ENCODE results near the gene TTC38.
"Not testable (repeated sequence)": the region's sequence is repeated elsewhere in the genome, so short reads cannot be mapped to it uniquely, and the experiment has no call there.

The TTC38 gene

GRCh38 chr22:46303347-46303965 is 35.6 kb downstream of the TTC38 start:
- in situ Hi-C loops (cut with MboI; ENCODE audit: low sequenced_read_pairs): no loop called here
- DNase-seq (ENCODE audit: low spot score in 2 of 2): no peak
- Histone ChIP-seq H3K36me3 (replicated peaks) (peaks cover 83% of the 10 kb centered on the region), H3K9me3 (no peaks in the 10 kb centered on the region), H3K4me1 (peaks cover 7% of the 10 kb centered on the region), H3K4me3 (no peak overlapping the region), H3K27me3 (ENCODE audit: low read depth) (no peaks in the 10 kb centered on the region)

- H3K27me3 ChIP-seq (ENCODE audit: low read depth): no peaks in the 10 kb centered on the region
- H3K4me1 ChIP-seq: no peaks in the 10 kb centered on the region
- H3K4me3 ChIP-seq: no peak overlapping the region
- peaks cover 83% of the 10 kb centered on the region for H3K36me3 ChIP-seq (replicated peaks)
- H3K9me3 ChIP-seq: no peaks in the 10 kb centered on the region
- DNase-seq (ENCODE audit: low spot score in 2 of 2): no peak
- in situ Hi-C loops (cut with MboI; ENCODE audit: low sequenced_read_pairs): no loop called here
Observed at GRCh38 chr22:46308283-46308988, 40.6 kb downstream of the TTC38 start.

DNA sequence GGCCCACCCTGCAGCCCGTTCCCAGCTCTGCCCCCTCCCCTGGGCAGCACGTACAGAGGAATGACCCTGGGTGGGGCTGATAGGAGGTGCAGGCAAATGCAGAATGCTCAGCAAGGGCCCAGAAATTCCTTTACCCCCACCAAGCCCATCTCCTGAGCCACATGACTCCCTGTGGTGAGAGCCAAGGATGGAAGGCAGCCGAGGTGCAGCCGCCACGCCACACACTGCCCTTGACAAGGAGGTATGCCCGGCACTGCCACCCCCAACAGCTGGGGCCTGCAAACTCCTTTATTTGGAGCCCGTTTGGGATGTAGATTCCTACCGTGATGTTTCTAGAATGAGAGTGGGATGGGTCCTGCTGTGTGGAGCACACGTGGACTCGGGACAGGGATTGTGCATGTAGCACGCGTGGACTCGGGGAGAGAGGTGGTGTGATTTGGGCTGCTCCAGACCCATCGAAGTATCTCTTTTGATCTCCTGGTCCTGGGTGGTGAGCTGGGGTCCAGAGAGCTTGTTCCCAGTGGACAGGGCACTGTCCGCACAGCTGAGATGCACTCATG is 41.8 kb downstream of the TTC38 start:
- DNase-seq (ENCODE audit: low spot score in 2 of 2): no peak
- no peaks in the 10 kb centered on the region for H3K9me3 ChIP-seq
- peaks cover 83% of the 10 kb centered on the region for H3K36me3 ChIP-seq (replicated peaks)
- H3K4me3 ChIP-seq: no peak overlapping the region
- H3K4me1 ChIP-seq: no peaks in the 10 kb centered on the region
- H3K27me3 ChIP-seq (ENCODE audit: low read depth): no peaks in the 10 kb centered on the region
- in situ Hi-C loops (cut with MboI; ENCODE audit: low sequenced_read_pairs): no loop called here

DNA sequence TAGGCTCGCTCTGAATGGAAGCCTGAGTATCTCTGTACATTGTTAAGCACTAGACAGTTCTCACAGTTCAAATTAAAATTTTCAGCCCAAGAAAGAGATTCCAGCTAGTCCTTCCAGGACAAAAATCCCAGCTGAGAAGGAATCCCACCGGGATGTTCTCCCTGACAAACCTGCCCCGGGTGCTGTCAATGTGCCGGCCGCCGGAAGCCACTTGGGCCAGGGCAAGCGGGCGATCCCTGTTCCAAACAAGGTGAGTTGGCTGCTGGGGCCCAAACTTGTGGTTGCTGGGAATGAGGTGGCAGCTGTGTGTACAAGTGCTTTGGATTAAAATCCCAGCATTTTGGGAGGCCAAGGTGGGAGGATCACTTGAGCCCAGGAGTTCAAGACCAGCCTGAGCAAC is 44.2 kb downstream of the TTC38 start:
- Histone ChIP-seq H3K9me3 (no peaks in the 10 kb centered on the region), H3K36me3 (replicated peaks) (peaks cover 80% of the 10 kb centered on the region), H3K27me3 (ENCODE audit: low read depth) (no peaks in the 10 kb centered on the region), H3K4me1 (no peaks in the 10 kb centered on the region), H3K4me3 (no peak overlapping the region)
- in situ Hi-C loops (cut with MboI; ENCODE audit: low sequenced_read_pairs): no loop called here
- DNase-seq (ENCODE audit: low spot score in 2 of 2): no peak

GRCh38 chr22:46312848-46313247 is 45.0 kb downstream of the TTC38 start:
- DNase-seq (ENCODE audit: low spot score in 2 of 2); H3K9me3 ChIP-seq; H3K4me3 ChIP-seq; H3K27me3 ChIP-seq (ENCODE audit: low read depth); in situ Hi-C loops (cut with MboI; ENCODE audit: low sequenced_read_pairs); H3K4me1 ChIP-seq: not testable (repeated sequence)
- H3K36me3 ChIP-seq (replicated peaks): peaks cover 85% of the 10 kb centered on the region

GRCh38 chr22:46315976-46316375 is 48.2 kb downstream of the TTC38 start:
- H3K4me3 ChIP-seq: no peak overlapping the region
- in situ Hi-C loops (cut with MboI; ENCODE audit: low sequenced_read_pairs): no loop called here
- no peaks in the 10 kb centered on the region for H3K27me3 ChIP-seq (ENCODE audit: low read depth)
- peaks cover 84% of the 10 kb centered on the region for H3K36me3 ChIP-seq (replicated peaks)
- DNase-seq (ENCODE audit: low spot score in 2 of 2): no peak
- no peaks in the 10 kb centered on the region for H3K9me3 ChIP-seq
- no peaks in the 10 kb centered on the region for H3K4me1 ChIP-seq

- Histone ChIP-seq H3K27me3 (ENCODE audit: low read depth) (no peaks in the 10 kb centered on the region), H3K4me3 (no peak overlapping the region), H3K36me3 (replicated peaks) (peaks cover 86% of the 10 kb centered on the region), H3K9me3 (no peaks in the 10 kb centered on the region), H3K4me1 (no peaks in the 10 kb centered on the region)
- in situ Hi-C loops (cut with MboI; ENCODE audit: low sequenced_read_pairs): no loop called here
- no peak for DNase-seq (ENCODE audit: low spot score in 2 of 2)
Observed at GRCh38 chr22:46317646-46318045, 49.8 kb downstream of the TTC38 start.

DNA sequence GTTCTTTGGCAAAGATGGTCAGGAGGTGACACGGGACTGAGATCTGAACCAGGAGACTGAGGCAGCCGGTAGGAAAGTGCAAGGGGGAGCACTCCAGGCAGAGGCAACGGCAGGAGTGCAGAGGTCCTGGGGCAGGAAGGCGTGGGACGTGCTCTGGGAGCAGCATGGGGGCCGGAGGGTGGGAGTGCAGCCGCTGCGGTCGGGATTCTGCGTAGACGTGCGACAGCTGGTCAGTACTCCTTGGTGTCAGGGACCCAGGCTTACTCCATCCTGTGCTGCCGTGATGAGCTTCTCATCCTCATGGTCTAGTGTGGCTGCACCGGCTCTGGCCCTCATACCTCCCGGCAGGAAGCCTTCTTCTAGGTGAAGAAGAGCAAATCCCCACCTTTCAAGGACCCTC is 50.8 kb downstream of the TTC38 start:
- no peaks in the 10 kb centered on the region for H3K4me1 ChIP-seq
- peaks cover 89% of the 10 kb centered on the region for H3K36me3 ChIP-seq (replicated peaks)
- H3K4me3 ChIP-seq: no peak overlapping the region
- in situ Hi-C loops (cut with MboI; ENCODE audit: low sequenced_read_pairs): no loop called here
- no peaks in the 10 kb centered on the region for H3K9me3 ChIP-seq
- no peaks in the 10 kb centered on the region for H3K27me3 ChIP-seq (ENCODE audit: low read depth)
- no peak for DNase-seq (ENCODE audit: low spot score in 2 of 2)

DNA sequence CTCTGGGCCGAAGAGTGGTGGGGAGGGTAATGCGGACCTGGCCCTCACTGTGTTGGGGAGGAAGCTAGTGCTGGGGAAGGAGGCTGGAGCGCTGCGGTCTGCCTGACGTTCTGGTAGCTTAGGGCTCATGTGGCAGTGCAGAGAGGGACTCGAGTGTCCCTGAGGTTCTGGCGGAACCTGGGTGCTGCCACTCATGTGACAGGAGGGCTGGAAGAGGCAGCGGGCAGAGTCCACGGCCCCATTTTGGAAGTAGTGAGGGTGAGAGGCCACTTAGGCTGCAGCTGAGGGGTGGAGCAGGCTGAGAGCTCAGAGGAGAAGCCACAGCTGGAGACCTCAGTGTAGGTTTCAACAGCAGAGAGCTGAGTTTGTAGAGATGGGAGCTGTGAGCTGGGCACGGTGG is 51.5 kb downstream of the TTC38 start:
- H3K4me1 ChIP-seq: no peaks in the 10 kb centered on the region
- no peak for DNase-seq (ENCODE audit: low spot score in 2 of 2)
- peaks cover 89% of the 10 kb centered on the region for H3K36me3 ChIP-seq (replicated peaks)
- H3K27me3 ChIP-seq (ENCODE audit: low read depth): no peaks in the 10 kb centered on the region
- in situ Hi-C loops (cut with MboI; ENCODE audit: low sequenced_read_pairs): no loop called here
- H3K9me3 ChIP-seq: no peaks in the 10 kb centered on the region
- no peak overlapping the region for H3K4me3 ChIP-seq

- Histone ChIP-seq H3K4me1 (no peaks in the 10 kb centered on the region), H3K27me3 (ENCODE audit: low read depth) (no peaks in the 10 kb centered on the region), H3K4me3 (no peak overlapping the region), H3K9me3 (no peaks in the 10 kb centered on the region), H3K36me3 (replicated peaks) (peaks cover 91% of the 10 kb centered on the region)
- no peak for DNase-seq (ENCODE audit: low spot score in 2 of 2)
- in situ Hi-C loops (cut with MboI; ENCODE audit: low sequenced_read_pairs): loop anchor here (10.0 kb wide), 1 partner anchor 325 kb away; no protein-coding TSS in a partner anchor
Observed at GRCh38 chr22:46320166-46320710, 52.4 kb downstream of the TTC38 start.

DNA sequence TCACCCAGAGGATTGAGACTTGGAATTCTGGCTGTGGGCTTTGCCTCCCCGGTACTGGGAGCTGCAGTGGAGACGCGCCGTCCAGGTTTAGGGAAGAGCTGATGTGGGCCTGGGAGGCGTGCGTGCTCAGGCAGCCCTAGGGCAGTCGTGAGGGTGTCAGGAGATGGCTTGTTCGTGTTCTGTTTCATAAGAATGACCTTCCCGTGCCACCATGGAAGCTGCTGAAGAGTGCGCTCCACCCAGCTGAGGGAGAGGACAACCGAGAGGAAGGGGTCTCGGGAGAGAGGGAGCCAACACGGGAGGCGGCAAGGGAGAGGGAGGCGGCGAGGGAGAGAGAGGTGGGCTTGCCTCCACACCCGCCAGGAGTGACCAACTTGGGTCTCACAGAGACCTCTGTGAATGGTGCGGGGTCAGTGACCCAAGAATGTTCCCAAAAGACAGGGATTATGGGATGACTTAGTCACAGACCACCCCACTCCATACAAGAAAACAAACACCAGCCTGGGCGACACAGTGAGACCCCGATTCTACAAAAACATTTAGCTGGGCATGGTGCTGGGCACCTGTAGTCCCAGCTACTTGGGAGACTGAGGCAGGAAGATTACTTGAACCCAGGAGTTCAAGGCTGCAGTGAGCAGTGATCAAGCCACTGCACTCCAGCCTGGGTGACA is 53.0 kb downstream of the TTC38 start:
- in situ Hi-C loops (cut with MboI; ENCODE audit: low sequenced_read_pairs): loop anchor here (10.0 kb wide), 1 partner anchor 326 kb away; no protein-coding TSS in a partner anchor
- no peaks in the 10 kb centered on the region for H3K27me3 ChIP-seq (ENCODE audit: low read depth)
- no peaks in the 10 kb centered on the region for H3K9me3 ChIP-seq
- H3K4me3 ChIP-seq: no peak overlapping the region
- H3K36me3 ChIP-seq (replicated peaks): peaks cover 91% of the 10 kb centered on the region
- DNase-seq (ENCODE audit: low spot score in 2 of 2): no peak
- no peaks in the 10 kb centered on the region for H3K4me1 ChIP-seq

DNA sequence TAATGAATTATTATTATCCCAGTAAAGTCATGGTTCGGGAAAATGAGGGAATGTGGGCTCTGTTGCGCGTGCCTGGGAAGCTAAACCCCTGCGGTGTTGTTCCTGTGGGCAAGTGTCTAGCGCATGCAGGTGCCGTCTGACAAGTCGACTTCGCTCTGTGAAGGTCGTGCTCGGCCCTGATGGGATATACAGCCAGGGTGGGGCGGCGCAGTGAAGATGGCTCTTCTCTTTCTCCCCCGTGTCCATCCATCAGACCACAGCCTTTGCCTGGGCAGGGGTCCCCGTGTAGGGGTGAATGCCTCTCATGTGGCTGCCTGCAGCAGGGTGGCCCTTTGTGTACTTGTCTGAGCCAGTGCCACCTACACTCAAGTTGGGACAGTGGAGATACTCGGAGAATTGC is 54.9 kb downstream of the TTC38 start:
- H3K4me1 ChIP-seq: no peaks in the 10 kb centered on the region
- H3K4me3 ChIP-seq: no peak overlapping the region
- H3K9me3 ChIP-seq: no peaks in the 10 kb centered on the region
- in situ Hi-C loops (cut with MboI; ENCODE audit: low sequenced_read_pairs): loop anchor here (10.0 kb wide), 1 partner anchor 328 kb away; no protein-coding TSS in a partner anchor
- no peak for DNase-seq (ENCODE audit: low spot score in 2 of 2)
- H3K36me3 ChIP-seq (replicated peaks): peaks cover 94% of the 10 kb centered on the region
- no peaks in the 10 kb centered on the region for H3K27me3 ChIP-seq (ENCODE audit: low read depth)

- Histone ChIP-seq H3K4me3 (no peak overlapping the region), H3K36me3 (replicated peaks) (peaks cover 94% of the 10 kb centered on the region), H3K4me1 (no peaks in the 10 kb centered on the region), H3K9me3 (no peaks in the 10 kb centered on the region), H3K27me3 (ENCODE audit: low read depth) (no peaks in the 10 kb centered on the region)
- no peak for DNase-seq (ENCODE audit: low spot score in 2 of 2)
- in situ Hi-C loops (cut with MboI; ENCODE audit: low sequenced_read_pairs): loop anchor here (10.0 kb wide), 1 partner anchor 328 kb away; no protein-coding TSS in a partner anchor
Observed at GRCh38 chr22:46323162-46323561, 55.4 kb downstream of the TTC38 start.

Measured in HAP-1 (cell line).